GM12801 (cell line): Measurements from ENCODE around the gene SRRM3.

Source experiments
- CTCF ChIP-seq: IDR thresholded peaks from one replicate; pipeline ENCODE4 v1.5.1; 2011; ENCODE audit warnings: control low read depth; ENCODE audit not compliant: insufficient read length; ENCODE audit errors: extremely low read depth

The SRRM3 gene

GRCh38 chr7:76292213-76292573 lies 90.5 kb downstream of the SRRM3 start:
- no peak for TF ChIP-seq CTCF

DNA sequence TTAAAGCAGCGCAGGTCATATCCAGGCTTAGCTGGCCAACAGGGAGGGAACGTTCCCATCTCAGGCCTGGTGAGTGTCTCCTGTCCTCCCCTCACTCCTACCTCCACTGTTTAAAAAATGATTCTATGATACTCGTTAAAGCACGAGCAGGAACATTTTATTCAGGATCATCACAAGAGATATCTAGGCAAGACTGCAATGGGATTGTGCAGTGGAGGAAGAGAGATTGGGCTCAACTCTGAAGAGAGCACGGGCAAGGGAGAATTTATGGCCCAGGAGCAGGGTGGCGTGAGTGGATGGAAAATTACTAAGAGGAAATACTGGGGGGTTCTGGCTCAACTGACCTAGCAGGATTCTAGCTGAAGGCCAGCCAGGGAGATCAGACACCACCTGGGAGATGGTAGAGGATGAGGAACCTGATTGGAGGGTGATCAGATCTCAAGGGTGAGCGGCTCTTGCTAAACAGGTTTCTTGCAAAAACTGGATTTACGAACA lies 91.8 kb downstream of the SRRM3 start:
- TF ChIP-seq CTCF: no peak

GRCh38 chr7:76294344-76295024 lies 92.8 kb downstream of the SRRM3 start:
- TF ChIP-seq CTCF: no peak

DNA sequence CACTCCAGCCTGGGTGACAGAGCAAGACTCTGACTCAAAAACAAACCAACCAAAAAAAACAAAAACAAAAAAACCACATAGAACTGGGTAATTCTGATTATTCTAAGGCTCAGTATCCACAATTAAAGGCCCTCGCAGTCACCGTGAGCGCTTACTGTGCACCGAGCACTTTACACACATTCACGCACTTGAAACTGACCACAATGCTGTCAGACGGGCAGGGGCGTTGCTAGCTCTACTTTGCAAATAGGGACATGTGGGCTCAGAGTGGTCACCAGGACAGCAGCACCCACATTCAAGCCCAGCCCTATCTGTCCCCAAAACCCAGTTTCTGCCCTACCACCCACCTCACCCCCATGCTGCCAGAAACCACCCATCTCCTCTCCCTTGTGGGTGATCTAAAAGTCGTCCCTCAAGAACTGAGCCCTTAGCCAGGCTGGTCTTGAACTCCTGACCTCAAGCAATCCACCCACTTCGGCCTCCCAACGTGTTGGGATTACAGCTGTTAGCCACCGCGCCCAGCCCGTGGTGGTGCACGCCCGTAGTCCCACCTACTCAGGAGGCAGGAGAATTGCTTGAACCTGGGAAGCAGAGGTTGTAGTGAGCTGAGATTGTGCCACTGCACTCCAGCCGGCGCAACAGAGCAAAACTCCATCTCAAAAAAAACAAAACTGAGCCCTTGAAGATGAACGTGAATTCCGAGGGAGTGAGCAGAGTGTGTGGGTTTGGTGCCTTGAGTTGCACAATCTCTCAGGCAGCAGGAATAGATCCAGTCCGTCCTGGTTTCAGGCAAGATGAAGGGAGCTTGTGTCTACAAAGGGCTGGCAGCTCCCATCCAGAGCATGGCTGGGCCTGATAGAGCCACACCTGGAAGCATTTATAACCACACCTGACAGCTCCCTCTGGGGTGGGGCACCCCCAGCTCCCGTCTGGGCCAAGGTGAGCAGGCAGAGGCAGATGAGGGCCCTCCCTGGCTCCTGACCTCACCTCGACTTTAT lies 95.3 kb downstream of the SRRM3 start:
- no peak for TF ChIP-seq CTCF

DNA sequence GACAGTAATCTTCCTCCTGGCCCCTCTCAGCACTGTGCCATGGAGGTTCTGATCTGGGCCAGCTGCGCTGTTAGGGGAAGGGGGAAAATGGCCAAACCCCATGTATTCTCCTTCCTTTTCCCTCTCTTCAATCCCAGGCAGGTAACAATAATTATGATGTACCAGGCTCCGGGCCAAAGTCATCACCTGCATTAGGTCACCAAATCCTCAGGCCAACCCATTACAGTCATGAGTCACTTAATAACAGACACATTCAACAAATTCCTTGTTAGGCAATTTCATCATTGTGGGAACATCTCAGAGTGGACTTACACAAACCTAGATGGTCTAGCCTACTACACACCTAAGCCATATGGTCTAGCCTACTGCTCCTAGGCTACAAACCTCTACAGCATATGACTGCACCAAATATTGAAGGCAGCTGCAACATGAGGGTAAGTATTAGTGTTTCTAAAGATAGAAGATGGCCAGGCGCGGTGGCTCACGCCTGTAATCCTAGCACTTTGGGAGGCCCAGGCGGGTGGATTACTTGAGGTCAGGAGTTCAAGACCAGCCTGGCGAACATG lies 98.6 kb downstream of the SRRM3 start:
- TF ChIP-seq CTCF: no peak

- no peak for TF ChIP-seq CTCF
These were observed 99.3 kb downstream of the SRRM3 start for GRCh38 chr7:76301000-76301399.

- TF ChIP-seq CTCF: no peak
These were observed 100.9 kb downstream of the SRRM3 start, which contains the start of gene HSPB1 for GRCh38 chr7:76302347-76303201. Gene HSPB1 (plus strand): TSS chr7:76302673. CDS start chr7:76302713, 40 bp downstream.
